NCI-H748 treated with DMSO at 0.1 percent for 48 hours (cell line): ENCODE measurements around the gene ZFAND3.
"Not testable (repeated sequence)": the region's sequence is repeated elsewhere in the genome, so short reads cannot be mapped to it uniquely, and the experiment has no call there.

Experiments
- DNase-seq: peaks from one replicate; lab custom pipeline; 2025; lab: John Stamatoyannopoulos, UW

Gene ZFAND3

GRCh38 chr6:37972994-37973757, 153.6 kb downstream of the ZFAND3 start:
- DNase-seq: no peak

DNA sequence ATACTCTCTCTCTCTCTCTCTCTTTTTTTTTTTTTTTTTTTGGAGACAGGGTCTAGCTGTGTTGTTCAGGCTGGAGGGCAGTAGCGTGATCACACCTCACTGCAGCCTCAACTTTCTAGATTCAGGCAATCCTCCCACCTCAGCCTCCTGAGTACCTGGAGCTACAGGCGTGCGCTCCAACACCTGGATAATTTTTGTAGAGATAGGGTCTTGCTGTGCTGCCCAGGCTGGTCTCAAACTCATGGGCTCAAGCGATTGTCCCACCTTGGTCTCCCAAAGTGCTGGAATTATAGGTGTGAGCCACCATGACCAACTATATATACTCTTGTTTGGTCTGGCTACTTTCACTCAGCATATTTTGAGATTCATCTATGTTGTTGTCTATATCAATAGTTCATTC, 154.9 kb downstream of the ZFAND3 start:
- DNase-seq: no peak

- DNase-seq: no peak
Measured at GRCh38 chr6:37974943-37975342, 155.4 kb downstream of the ZFAND3 start.

DNA sequence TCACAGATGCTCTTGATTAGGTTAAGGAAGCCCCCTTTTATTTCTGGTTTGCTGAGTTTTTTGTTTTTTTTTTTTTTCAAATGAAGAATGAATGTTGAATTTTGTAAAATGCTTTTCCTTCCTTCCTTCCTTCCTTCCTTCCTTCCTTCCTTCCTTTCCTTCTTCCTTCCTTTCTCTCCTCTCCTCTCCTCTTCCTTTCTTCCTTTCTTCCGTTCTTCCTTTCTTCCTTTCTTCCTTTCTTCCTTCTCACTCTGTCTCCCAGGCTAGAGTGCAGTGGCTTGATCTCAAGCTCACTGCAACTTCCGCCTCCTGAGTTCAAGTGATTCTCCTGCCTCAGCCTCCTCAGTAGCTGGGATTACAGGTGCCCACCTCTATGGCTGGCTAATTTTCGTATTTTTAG, 158.2 kb downstream of the ZFAND3 start:
- DNase-seq: no peak

GRCh38 chr6:37979392-37980221, 160.1 kb downstream of the ZFAND3 start:
- no peak for DNase-seq

DNA sequence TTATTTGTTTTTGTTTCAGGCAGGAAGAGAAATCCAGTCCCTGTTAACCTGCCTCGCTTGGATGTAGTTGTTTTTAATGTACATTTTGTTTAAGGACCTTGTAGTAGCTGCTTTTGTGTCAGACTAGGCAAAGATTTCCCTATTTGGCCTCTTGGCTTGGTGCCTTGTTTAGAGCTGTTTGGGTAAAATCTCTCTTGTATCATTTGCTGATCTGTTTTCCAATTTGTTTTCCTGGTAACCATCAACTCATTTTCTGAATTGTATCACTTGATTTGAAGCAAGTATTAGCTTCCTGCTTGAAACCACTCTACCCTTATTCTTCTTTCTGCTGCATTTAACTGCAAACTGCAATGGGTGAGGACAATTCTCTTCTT, 160.7 kb downstream of the ZFAND3 start:
- DNase-seq: no peak

- no peak for DNase-seq
Measured at GRCh38 chr6:37981626-37982025, 162.1 kb downstream of the ZFAND3 start.

GRCh38 chr6:37982317-37982716, 162.8 kb downstream of the ZFAND3 start:
- DNase-seq: no peak

GRCh38 chr6:37983720-37984501, 164.4 kb downstream of the ZFAND3 start:
- DNase-seq: no peak

DNA sequence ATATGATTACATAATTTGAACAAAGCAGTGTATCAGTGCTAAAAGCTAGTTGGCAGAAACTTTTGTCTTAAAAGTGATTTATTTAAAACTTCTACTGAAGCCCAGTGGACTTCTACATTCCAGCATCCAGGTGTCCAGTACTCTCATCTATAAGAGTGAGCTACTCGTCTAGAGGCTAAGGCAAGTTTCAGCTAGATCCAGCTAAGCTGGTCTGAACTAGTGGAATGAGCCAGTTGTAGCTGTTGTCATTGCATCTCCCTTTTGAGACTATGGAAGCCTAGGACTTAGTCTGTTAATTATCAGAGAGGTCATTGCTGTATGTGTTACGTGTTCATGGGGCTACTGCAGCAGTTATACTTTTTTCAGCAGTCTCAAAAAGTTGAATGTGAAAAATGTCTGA, 165.1 kb downstream of the ZFAND3 start:
- DNase-seq: no peak

- DNase-seq: no peak
Measured at GRCh38 chr6:37985355-37985754, 165.8 kb downstream of the ZFAND3 start.

DNA sequence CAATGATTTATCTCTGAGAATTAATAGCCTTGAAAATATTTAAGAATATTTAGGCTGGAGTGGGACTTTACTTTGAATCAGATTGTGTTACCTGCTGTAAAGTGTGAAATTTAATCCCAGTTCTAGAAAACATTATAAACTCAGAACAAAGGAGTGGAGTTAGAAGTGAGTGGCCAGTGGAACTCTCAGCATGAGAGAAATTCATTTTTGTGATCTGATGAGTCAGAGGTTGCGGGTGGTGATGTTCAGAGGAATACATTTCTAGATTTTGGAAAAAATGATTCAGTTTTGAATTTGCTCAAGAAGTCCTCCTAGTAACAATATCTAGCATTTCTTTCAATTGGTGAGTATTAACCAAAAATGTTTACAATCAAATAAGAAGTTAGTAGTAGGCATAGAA, 167.5 kb downstream of the ZFAND3 start:
- DNase-seq: no peak

GRCh38 chr6:37987559-37987958, 168.0 kb downstream of the ZFAND3 start:
- DNase-seq: no peak

- no peak for DNase-seq
Measured at GRCh38 chr6:37988127-37988526, 168.6 kb downstream of the ZFAND3 start.

DNA sequence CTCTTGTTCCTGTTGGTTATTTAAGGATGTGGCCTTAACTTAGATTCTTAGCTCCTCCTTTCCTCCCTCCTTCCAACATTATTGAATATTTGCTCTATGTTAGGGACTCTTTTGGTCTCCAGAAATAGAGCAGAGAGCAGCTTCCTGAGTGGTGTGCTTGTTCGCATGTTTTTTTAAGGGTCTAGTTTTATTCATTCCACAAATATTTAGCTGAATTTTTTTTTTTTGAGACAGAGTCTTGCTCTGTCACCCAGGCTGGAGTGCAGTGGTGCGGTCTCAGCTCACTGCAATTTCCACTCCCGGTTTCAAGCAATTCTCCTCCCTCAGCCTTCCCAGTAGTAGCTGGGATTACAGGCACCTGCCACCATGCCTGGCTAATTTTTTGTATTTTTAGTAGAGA, 169.2 kb downstream of the ZFAND3 start:
- no peak for DNase-seq

DNA sequence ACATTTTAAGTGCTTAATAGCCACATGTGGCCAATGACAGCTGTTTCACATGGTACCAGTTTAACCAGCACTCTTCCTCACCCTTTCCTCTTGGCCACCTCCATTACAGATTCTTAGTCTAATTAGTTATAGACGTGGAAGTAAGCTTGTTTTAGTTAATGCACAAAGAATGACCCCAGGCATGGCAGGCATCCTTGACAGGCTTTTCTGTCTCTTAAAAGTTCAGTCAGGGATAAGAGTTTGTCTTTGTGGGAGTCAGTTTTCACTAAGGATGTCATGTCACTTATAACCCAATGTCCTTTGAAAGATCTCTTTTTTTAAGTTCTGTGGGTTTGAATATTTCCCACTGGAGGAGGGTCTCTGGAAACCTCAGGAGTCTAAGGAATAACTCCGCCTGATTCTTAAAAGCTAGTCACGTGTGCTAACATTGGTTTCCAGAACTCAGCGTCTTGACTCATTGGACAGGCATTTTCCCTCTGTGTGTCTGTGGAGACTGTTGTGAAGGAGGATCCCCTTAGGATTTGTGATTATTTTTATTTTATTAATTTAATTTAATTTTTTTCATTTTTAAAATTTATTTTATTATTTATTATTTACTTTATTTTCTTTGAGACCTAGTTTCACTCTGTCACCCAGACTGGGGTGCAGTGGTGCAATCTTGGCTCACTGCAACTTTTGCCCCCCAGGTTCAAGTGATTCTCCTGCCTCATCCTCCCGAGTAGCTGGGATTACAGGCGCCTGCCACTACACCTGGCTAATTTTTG, 171.4 kb downstream of the ZFAND3 start:
- DNase-seq: no peak

GRCh38 chr6:37992749-37993148, 173.2 kb downstream of the ZFAND3 start:
- no peak for DNase-seq

DNA sequence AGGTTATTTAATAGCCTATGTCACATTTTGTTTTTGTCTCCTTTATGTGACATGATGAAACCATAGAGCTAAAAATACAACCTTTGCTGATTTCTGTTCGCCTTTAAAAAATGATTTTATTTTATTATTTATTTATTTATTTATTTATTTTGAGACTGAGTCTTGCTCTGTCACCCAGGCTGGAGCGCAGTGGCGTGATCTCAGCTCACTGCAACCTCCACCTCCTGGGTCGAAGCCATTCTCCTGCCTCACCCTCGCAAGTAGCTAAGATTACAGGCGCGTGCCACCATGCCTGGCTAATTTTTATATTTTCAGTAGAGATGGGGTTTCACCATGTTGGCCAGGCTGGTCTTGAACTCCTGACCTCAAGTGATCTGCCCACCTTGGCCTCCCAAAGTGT, 173.7 kb downstream of the ZFAND3 start:
- not testable (repeated sequence) for DNase-seq

GRCh38 chr6:37993596-37993995, 174.1 kb downstream of the ZFAND3 start:
- no peak for DNase-seq

GRCh38 chr6:37994223-37994622, 174.7 kb downstream of the ZFAND3 start:
- no peak for DNase-seq

DNA sequence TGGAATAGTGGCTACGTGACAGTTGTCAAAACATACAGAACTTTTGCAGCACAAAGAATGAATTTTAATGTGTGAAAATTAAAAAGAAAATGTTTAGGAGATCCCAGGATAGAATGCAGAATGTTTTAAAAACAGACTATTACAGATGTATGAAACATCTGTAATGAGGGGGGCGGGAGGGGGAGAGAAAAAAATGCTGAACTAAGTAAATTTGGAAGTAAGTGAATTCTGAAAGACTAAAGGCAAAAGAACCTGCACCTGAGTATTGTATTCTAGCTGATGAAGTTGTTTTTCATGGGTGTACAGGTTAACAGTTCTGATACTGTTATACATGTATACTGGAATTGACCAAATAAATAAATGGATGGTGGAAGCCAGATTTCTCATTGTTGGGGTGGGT, 178.8 kb downstream of the ZFAND3 start:
- no peak for DNase-seq

- no peak for DNase-seq
Measured at GRCh38 chr6:38001386-38001785, 181.9 kb downstream of the ZFAND3 start.
